Stimulated activated CD4-positive, alpha-beta T cell treated with anti-CD3 and anti-CD28 coated beads, TNF-alpha, amount 100 ng/mL, for 48 hours (primary cell): Measurements from ENCODE around the gene TTC7B.

Source experiments
- DNase-seq, 3 donors: peaks; one replicate each; pipeline ENCODE4 v3.0.0-alpha.2; 2020; ENCODE audit warnings: low read depth in 3 of 3

Gene TTC7B

GRCh38 chr14:90674716-90675115, 141.5 kb downstream of the TTC7B start:
- no peak for DNase-seq

- DNase-seq = no peak
Observed at GRCh38 chr14:90674043-90674670, 142.1 kb downstream of the TTC7B start.

GRCh38 chr14:90671382-90672234, 144.6 kb downstream of the TTC7B start:
- no peak for DNase-seq

- DNase-seq = no peak
Observed at GRCh38 chr14:90669731-90670130, 146.5 kb downstream of the TTC7B start.

- DNase-seq = no peak
Observed at GRCh38 chr14:90666571-90666970, 149.7 kb downstream of the TTC7B start.

- DNase-seq = no peak
Observed at GRCh38 chr14:90665321-90666000, 150.8 kb downstream of the TTC7B start.

- DNase-seq = no peak
Observed at GRCh38 chr14:90664911-90665310, 151.3 kb downstream of the TTC7B start.

GRCh38 chr14:90663680-90664079, 152.6 kb downstream of the TTC7B start:
- DNase-seq = no peak

- no peak for DNase-seq
Observed at GRCh38 chr14:90663140-90663539, 153.1 kb downstream of the TTC7B start.

- no peak for DNase-seq
Observed at GRCh38 chr14:90661866-90662265, 154.4 kb downstream of the TTC7B start.

- DNase-seq = no peak
Observed at GRCh38 chr14:90660865-90661570, 155.2 kb downstream of the TTC7B start.

GRCh38 chr14:90659156-90659555, 157.1 kb downstream of the TTC7B start:
- no peak for DNase-seq

- DNase-seq = no peak
Observed at GRCh38 chr14:90658541-90658967, 157.7 kb downstream of the TTC7B start.

- DNase-seq = no peak
Observed at GRCh38 chr14:90656973-90657372, 159.3 kb downstream of the TTC7B start.

GRCh38 chr14:90655829-90656228, 160.4 kb downstream of the TTC7B start:
- DNase-seq = no peak

GRCh38 chr14:90654831-90655276, 161.4 kb downstream of the TTC7B start:
- no peak for DNase-seq

GRCh38 chr14:90652626-90653025, 163.6 kb downstream of the TTC7B start:
- no peak for DNase-seq

GRCh38 chr14:90651976-90652560, 164.2 kb downstream of the TTC7B start:
- DNase-seq = no peak

- no peak for DNase-seq
Observed at GRCh38 chr14:90651271-90651804, 164.9 kb downstream of the TTC7B start.

GRCh38 chr14:90649557-90650135, 166.6 kb downstream of the TTC7B start:
- no peak for DNase-seq

- no peak for DNase-seq
Observed at GRCh38 chr14:90649083-90649482, 167.1 kb downstream of the TTC7B start.
